ENCODE results near the gene TAF12.
A peak's percentile ranks its signal among the peaks of the same experiment; 100 is the strongest.
"Not testable (repeated sequence)": the region's sequence is repeated elsewhere in the genome, so short reads cannot be mapped to it uniquely, and the experiment has no call there.

TAF12 gene

GRCh38 chr1:28602536-28603439 is 40.1 kb downstream of the TAF12 start:
- Histone ChIP-seq H3K9me3 (replicated peaks; ENCODE audit: insufficient read depth, low read length) (no peaks in the 10 kb centered on the region), H3K27ac (ENCODE audit: low read length) (peak overlapping the region; percentile 99), H2AFZ (ENCODE audit: low read length) (no peak overlapping the region), H3K9me2 (replicated peaks; ENCODE audit: insufficient read depth, low read length) (no peaks in the 10 kb centered on the region), H3K4me2 (ENCODE audit: low read depth, low read length) (peak overlapping the region; percentile 54; the same call in 1 of the 2 replicates), H3K9ac (ENCODE audit: low read length) (peak overlapping the region; percentile 48; the same call in 1 of the 2 replicates), H3K79me2 (ENCODE audit: low read length) (0 out of 2 replicates have a peak, but pooled peaks cover 2% of the 10 kb centered on the region), H3K36me3 (replicated peaks; ENCODE audit: insufficient read depth, low read length) (no peaks in the 10 kb centered on the region), H3K4me3 (ENCODE audit: low read length) (no peak overlapping the region), H3K27me3 (replicated peaks; ENCODE audit: insufficient read depth, low read length) (no peaks in the 10 kb centered on the region), H3F3A (ENCODE audit: insufficient read depth, low read length) (peaks cover 39% of the 10 kb centered on the region), H4K20me1 (ENCODE audit: insufficient read depth, low read length) (no peaks in the 10 kb centered on the region), H3K4me1 (ENCODE audit: low read length) (peaks cover 48% of the 10 kb centered on the region)
- DNase-seq, result peak; percentile 61
- TF ChIP-seq EZH2phosphoT487 (IDR thresholded peaks at IDR 0.05; ENCODE audit: low read length) (no peak), CTCF (IDR thresholded peaks at IDR 0.05; ENCODE audit: low read length) (peak; percentile 81)

- Histone ChIP-seq H3F3A (ENCODE audit: insufficient read depth, low read length) (peaks cover 39% of the 10 kb centered on the region), H3K27me3 (replicated peaks; ENCODE audit: insufficient read depth, low read length) (no peaks in the 10 kb centered on the region), H3K4me3 (ENCODE audit: low read length) (no peak overlapping the region; the same call in 1 of the 2 replicates), H3K9ac (ENCODE audit: low read length) (peak overlapping the region; percentile 48), H3K36me3 (replicated peaks; ENCODE audit: insufficient read depth, low read length) (no peaks in the 10 kb centered on the region), H4K20me1 (ENCODE audit: insufficient read depth, low read length) (no peaks in the 10 kb centered on the region), H3K4me2 (ENCODE audit: low read depth, low read length) (peak overlapping the region; percentile 54), H3K27ac (ENCODE audit: low read length) (peak overlapping the region; percentile 99), H3K9me3 (replicated peaks; ENCODE audit: insufficient read depth, low read length) (no peaks in the 10 kb centered on the region), H3K9me2 (replicated peaks; ENCODE audit: insufficient read depth, low read length) (no peaks in the 10 kb centered on the region), H3K79me2 (ENCODE audit: low read length) (0 out of 2 replicates have a peak, but pooled peaks cover 2% of the 10 kb centered on the region), H2AFZ (ENCODE audit: low read length) (no peak overlapping the region), H3K4me1 (ENCODE audit: low read length) (peaks cover 48% of the 10 kb centered on the region)
- TF ChIP-seq CTCF (IDR thresholded peaks at IDR 0.05; ENCODE audit: low read length) (no peak), EZH2 (optimal IDR thresholded peaks at IDR 0.05; ENCODE audit: low read depth, low read length) (no peak), EZH2phosphoT487 (IDR thresholded peaks at IDR 0.05; ENCODE audit: low read length) (no peak)
- peak; percentile 91 for DNase-seq
These were observed 41.2 kb downstream of the TAF12 start for GRCh38 chr1:28601696-28602095.

- H3K9ac ChIP-seq (ENCODE audit: low read length); H3K4me2 ChIP-seq (ENCODE audit: low read depth, low read length); H3K27me3 ChIP-seq (replicated peaks; ENCODE audit: insufficient read depth, low read length); H3K79me2 ChIP-seq (ENCODE audit: low read length); H4K20me1 ChIP-seq (ENCODE audit: insufficient read depth, low read length); H3K9me3 ChIP-seq (replicated peaks; ENCODE audit: insufficient read depth, low read length); H3K36me3 ChIP-seq (replicated peaks; ENCODE audit: insufficient read depth, low read length); H3K27ac ChIP-seq (ENCODE audit: low read length); H2AFZ ChIP-seq (ENCODE audit: low read length); H3K4me3 ChIP-seq (ENCODE audit: low read length); H3K9me2 ChIP-seq (replicated peaks; ENCODE audit: insufficient read depth, low read length); DNase-seq: not testable (repeated sequence)
- Histone ChIP-seq H3F3A (ENCODE audit: insufficient read depth, low read length) (peaks cover 24% of the 10 kb centered on the region), H3K4me1 (ENCODE audit: low read length) (peaks cover 29% of the 10 kb centered on the region)
These were observed 46.6 kb downstream of the TAF12 start for GRCh38 chr1:28596276-28596675.

Measured in MM.1S (cell line).